ENCODE measurements around the gene POLR2L. TPM values are rescaled to one million over a fixed set of nuclear protein-coding genes. Genes with fewer than 3 reads are reported as not detected.

POLR2L gene
- total and polyA plus RNA-seq, 2 donors (not counting 1 experiment from before 2014, with no cell fraction given), result 44.4 to 80.8 TPM

GRCh38 chr11:870127-870413 is 27.7 kb upstream of the POLR2L start:
- Histone ChIP-seq H3K27me3 (replicated peaks in 1 of 4; ENCODE audit: control extremely low read depth in 1 of 4, control insufficient read depth in 3 of 4, insufficient read depth in 4 of 4, low read length in 3 of 4) (no peaks in the 10 kb centered on the region), H3K4me1 (ENCODE audit: control insufficient read depth in 2 of 2, insufficient read depth in 2 of 2, low read length in 2 of 2) (no peaks in the 10 kb centered on the region), H3K36me3 (replicated peaks in 1 of 2; ENCODE audit: control extremely low read depth in 1 of 2, control insufficient read depth in 1 of 2, extremely low read depth in 1 of 2, insufficient read depth in 2 of 2, low read length in 1 of 2) (peaks cover 0 to 6% of the 10 kb centered on the region in 2 experiments), H3K79me2 (ENCODE audit: control insufficient read depth, insufficient read depth, low read length) (no peaks in the 10 kb centered on the region), H3K9ac (ENCODE audit: low read length) (no peak overlapping the region), H3K27ac (ENCODE audit: low read length in 2 of 2) (no peak overlapping the region), H4K20me1 (ENCODE audit: control insufficient read depth, insufficient read depth, low read length, poor library complexity, severe bottlenecking) (no peaks in the 10 kb centered on the region), H2AFZ (ENCODE audit: insufficient read depth, low read depth, low read length, poor library complexity, severe bottlenecking) (no peak overlapping the region), H3K4me3 (ENCODE audit: control extremely low read depth in 1 of 5, extremely low read depth in 1 of 5, insufficient read depth in 1 of 5, low read depth in 2 of 5, low read length in 4 of 5) (no peak overlapping the region), H3K4me2 (replicated peaks; ENCODE audit: low read depth, low read length, poor library complexity, severe bottlenecking) (no peak overlapping the region), H3K9me3 (ENCODE audit: control extremely low read depth in 1 of 3, control insufficient read depth in 2 of 3, insufficient read depth in 1 of 3, low read length in 2 of 3) (no peaks in the 10 kb centered on the region)
- Mint-ChIP-seq H3K9me3 (ENCODE audit: insufficient read depth) (no peaks in the 10 kb centered on the region), H3K4me3 (no peak overlapping the region), H3K27ac (no peak overlapping the region), H3K27me3 (no peaks in the 10 kb centered on the region), H3K4me1 (no peaks in the 10 kb centered on the region)
- WGBS (ENCODE audit: insufficient coverage), result 88% methylated on average over 8 of the region's 8 CpGs
- POLR2A ChIA-PET, result no interaction called here
- intact Hi-C loops (cut with micrococcal nuclease), result no loop called here
- TF ChIP-seq CTCF (IDR thresholded peaks at IDR 0.05) (no peak), EZH2 (IDR thresholded peaks at IDR 0.05; ENCODE audit: borderline replicate concordance, insufficient read depth, low read depth, low read length, poor library complexity, severe bottlenecking) (no peak)
- CTCF ChIA-PET, result no interaction called here
- ATAC-seq (ENCODE audit: low read depth), result no peak
- DNase-seq, result no peak

- Histone ChIP-seq H3K27me3 (replicated peaks in 1 of 4; ENCODE audit: control extremely low read depth in 1 of 4, control insufficient read depth in 3 of 4, insufficient read depth in 4 of 4, low read length in 3 of 4) (no peaks in the 10 kb centered on the region), H3K36me3 (replicated peaks in 1 of 2; ENCODE audit: control extremely low read depth in 1 of 2, control insufficient read depth in 1 of 2, extremely low read depth in 1 of 2, insufficient read depth in 2 of 2, low read length in 1 of 2) (peaks cover 0 to 6% of the 10 kb centered on the region in 2 experiments), H3K4me2 (replicated peaks; ENCODE audit: low read depth, low read length, poor library complexity, severe bottlenecking) (no peak overlapping the region), H3K9me3 (ENCODE audit: control extremely low read depth in 1 of 3, control insufficient read depth in 2 of 3, insufficient read depth in 1 of 3, low read length in 2 of 3) (no peaks in the 10 kb centered on the region), H3K27ac (ENCODE audit: low read length in 2 of 2) (no peak overlapping the region), H3K4me1 (ENCODE audit: control insufficient read depth in 2 of 2, insufficient read depth in 2 of 2, low read length in 2 of 2) (no peaks in the 10 kb centered on the region), H3K4me3 (ENCODE audit: control extremely low read depth in 1 of 5, extremely low read depth in 1 of 5, insufficient read depth in 1 of 5, low read depth in 2 of 5, low read length in 4 of 5) (no peak overlapping the region), H3K9ac (ENCODE audit: low read length) (no peak overlapping the region), H3K79me2 (ENCODE audit: control insufficient read depth, insufficient read depth, low read length) (no peaks in the 10 kb centered on the region), H4K20me1 (ENCODE audit: control insufficient read depth, insufficient read depth, low read length, poor library complexity, severe bottlenecking) (no peaks in the 10 kb centered on the region), H2AFZ (ENCODE audit: insufficient read depth, low read depth, low read length, poor library complexity, severe bottlenecking) (no peak overlapping the region)
- WGBS (ENCODE audit: insufficient coverage), result 99% methylated on average over 21 of the region's 25 CpGs
- Mint-ChIP-seq H3K27ac (no peak overlapping the region), H3K4me3 (no peak overlapping the region), H3K9me3 (ENCODE audit: insufficient read depth) (no peaks in the 10 kb centered on the region), H3K27me3 (no peaks in the 10 kb centered on the region), H3K4me1 (no peaks in the 10 kb centered on the region)
- POLR2A ChIA-PET, result no interaction called here
- no peak for DNase-seq
- intact Hi-C loops (cut with micrococcal nuclease), result no loop called here
- TF ChIP-seq EZH2 (IDR thresholded peaks at IDR 0.05; ENCODE audit: borderline replicate concordance, insufficient read depth, low read depth, low read length, poor library complexity, severe bottlenecking) (no peak), CTCF (IDR thresholded peaks at IDR 0.05) (no peak)
- no peak for ATAC-seq (ENCODE audit: low read depth)
- CTCF ChIA-PET, result no interaction called here
Observed at GRCh38 chr11:869399-870126, 27.2 kb upstream of the POLR2L start.
